Mammary epithelial cell (primary cell): ENCODE measurements around the gene CRTC2.

ENCODE experiments used
- CTCF ChIP-seq, 2 donors: IDR thresholded peaks in 1 of 2; conservative IDR thresholded peaks in 1 of 2; 2 replicates each; pipeline ENCODE4 v1.5.1; 2011 to 2012; ENCODE audit warnings: inconsistent platforms in 2 of 2, low read length in 2 of 2, mild to moderate bottlenecking in 2 of 2, control low read depth in 1 of 2, low read depth in 1 of 2; ENCODE audit not compliant: insufficient read depth in 1 of 2; ENCODE audit errors: extremely low read depth in 1 of 2
- EZH2 ChIP-seq: IDR thresholded peaks from 2 replicates; pipeline ENCODE4 v1.6.1; 2012; ENCODE audit warnings: low read length, inconsistent platforms, borderline replicate concordance

GRCh38 chr1:153933955-153934354, 24.5 kb downstream of the CRTC2 start:
- TF ChIP-seq CTCF (conservative IDR thresholded peaks at IDR 0.05 in 1 of 2, IDR thresholded peaks at IDR 0.05 in 1 of 2; ENCODE audit: extremely low read depth in 1 of 2, insufficient read depth in 1 of 2, low read depth in 1 of 2, low read length in 2 of 2): no peak
- no peak for TF ChIP-seq EZH2
